ENCODE results near the gene LONRF3.
"Not testable (repeated sequence)": the region's sequence is repeated elsewhere in the genome, so short reads cannot be mapped to it uniquely, and the experiment has no call there.

The LONRF3 gene

DNA sequence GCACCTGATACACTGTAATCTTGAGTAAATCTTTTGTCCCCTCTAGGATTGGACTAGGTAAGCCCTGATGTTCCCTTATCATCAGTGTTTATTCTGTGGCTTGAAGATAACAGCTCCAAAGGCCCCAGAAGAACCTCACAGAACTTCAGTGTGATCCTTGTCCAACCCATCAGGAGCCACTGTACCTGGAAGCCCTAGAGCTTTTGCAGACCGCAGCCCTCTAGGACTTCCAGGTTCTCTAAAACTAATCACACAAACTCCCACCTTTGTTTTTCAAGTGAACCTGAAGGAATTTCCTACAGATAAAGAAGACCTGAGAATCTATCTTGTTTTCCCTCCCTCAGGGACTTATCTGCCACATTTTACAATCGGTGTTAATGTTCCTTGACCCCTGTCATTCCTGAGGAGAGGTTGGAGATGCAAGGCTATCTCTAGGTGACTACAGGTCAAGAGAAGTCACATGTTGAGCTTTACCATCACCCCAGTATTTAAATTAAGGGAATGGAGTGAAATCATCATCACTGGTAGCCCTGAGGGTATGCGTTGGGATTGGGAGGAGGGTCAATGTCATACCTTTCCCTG lies 32.9 kb downstream of the LONRF3 start:
- no peak for DNase-seq (ENCODE audit: low spot score in 2 of 2)
- Mint-ChIP-seq H3K36me3 (no peaks in the 10 kb centered on the region), H3K4me3 (no peak overlapping the region), H3K27me3 (peaks cover 2% of the 10 kb centered on the region), H3K4me1 (no peaks in the 10 kb centered on the region), H3K9me3 (no peaks in the 10 kb centered on the region), H3K27ac (no peak overlapping the region)
- ATAC-seq (ENCODE audit: low read depth), result no peak

DNA sequence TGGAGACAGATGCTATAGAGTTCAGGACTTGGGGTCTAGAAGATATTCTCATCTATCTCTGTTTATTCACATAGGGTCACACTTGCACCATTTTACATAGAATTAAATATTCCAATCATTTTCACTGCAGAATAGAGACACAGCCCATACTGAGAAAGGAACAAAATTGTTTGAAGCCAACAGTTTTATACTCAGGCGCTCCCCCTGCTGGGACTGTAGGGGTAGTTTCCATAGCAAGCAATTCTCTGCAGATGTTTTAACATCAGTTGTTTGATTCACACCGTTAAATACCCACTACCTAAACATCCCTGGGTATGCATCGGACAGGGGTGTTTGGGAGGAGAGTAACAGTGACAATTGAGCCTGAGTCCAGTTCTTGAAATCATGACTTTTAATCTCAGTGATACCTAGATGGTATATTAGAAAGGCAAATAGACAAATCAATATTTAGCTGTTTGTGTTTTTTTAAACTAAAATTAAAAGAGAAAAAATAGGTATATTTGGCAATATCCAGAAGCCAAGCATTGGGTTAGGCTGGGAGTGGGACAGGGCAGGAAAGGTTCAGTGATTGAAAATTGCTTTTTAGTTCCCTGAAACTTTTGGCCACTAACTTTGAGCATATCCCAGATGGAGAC lies 33.8 kb downstream of the LONRF3 start:
- no peaks in the 10 kb centered on the region for H3K9me3 Mint-ChIP-seq
- DNase-seq (ENCODE audit: low spot score in 2 of 2), result peak; percentile 18 to 40
- peak; percentile 49 for ATAC-seq (ENCODE audit: low read depth)
- H3K36me3 Mint-ChIP-seq, result no peaks in the 10 kb centered on the region
- H3K4me3 Mint-ChIP-seq, result no peak overlapping the region
- no peak overlapping the region for H3K27ac Mint-ChIP-seq
- no peaks in the 10 kb centered on the region for H3K27me3 Mint-ChIP-seq
- no peaks in the 10 kb centered on the region for H3K4me1 Mint-ChIP-seq

DNA sequence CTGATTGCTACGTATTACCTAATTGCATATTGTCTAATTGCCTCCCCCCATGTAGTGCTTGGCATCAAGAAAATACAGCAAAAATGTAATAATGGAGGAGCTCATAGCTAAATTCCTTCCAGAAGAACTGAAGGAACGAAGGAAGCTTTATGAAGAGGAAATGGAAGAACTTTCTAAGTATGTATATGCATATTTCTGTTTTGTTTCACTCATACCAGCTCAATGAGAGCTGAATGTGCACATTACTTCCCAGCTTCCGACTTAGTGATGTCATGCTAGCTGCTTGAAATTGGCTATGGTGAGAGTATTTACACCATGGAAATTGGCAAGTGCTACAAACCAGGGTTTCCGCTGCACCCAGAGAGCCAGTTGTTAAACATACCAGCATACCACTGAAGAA lies 34.7 kb downstream of the LONRF3 start:
- DNase-seq (ENCODE audit: low spot score in 2 of 2) (no peak), ATAC-seq (ENCODE audit: low read depth) (no peak)
- Mint-ChIP-seq H3K4me1 (peaks cover under 1% of the 10 kb centered on the region), H3K27ac (no peak overlapping the region), H3K4me3 (no peak overlapping the region), H3K9me3 (no peaks in the 10 kb centered on the region), H3K27me3 (no peaks in the 10 kb centered on the region), H3K36me3 (no peaks in the 10 kb centered on the region)

DNA sequence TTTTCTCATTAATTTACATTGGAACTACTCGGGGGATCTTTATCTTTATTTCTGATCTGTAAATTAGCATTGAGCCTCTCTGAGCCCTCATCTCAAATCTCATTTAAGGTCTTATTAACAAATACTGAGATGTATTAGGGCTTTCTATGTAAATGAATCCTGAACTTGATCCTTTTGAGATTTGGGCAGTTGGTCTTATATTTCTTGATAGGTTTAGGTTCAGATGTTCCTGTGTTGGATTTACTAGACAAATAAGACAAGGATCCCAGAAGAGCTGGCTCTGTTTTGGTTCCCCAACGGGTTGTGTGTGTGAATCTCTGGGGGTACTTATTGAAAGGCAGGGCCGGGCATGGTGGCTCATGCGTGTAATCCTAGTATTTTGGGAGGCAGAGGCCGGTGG lies 36.1 kb downstream of the LONRF3 start:
- Mint-ChIP-seq H3K36me3 (no peaks in the 10 kb centered on the region), H3K4me1 (peaks cover 11% of the 10 kb centered on the region), H3K27me3 (no peaks in the 10 kb centered on the region), H3K9me3 (no peaks in the 10 kb centered on the region), H3K4me3 (no peak overlapping the region), H3K27ac (no peak overlapping the region)
- ATAC-seq (ENCODE audit: low read depth) (no peak), DNase-seq (ENCODE audit: low spot score in 2 of 2) (no peak)

DNA sequence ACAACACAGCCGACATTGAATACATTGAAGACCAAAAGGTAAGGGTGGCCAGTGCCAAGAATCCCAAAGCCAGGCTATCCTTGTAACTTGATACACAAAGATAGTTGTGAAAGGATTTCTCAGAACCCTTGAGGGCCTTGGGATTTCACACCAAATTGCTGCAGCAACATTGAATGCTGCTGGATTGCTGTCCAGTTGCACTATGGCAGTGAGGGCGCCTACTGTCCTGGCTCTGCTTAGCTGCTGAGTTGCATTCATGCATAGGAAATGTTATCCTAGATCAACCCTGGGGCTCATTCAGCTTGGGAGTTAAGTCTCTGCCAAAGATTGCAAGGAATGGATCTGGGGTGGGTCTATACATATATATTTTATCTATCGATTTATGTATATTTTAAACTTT lies 38.7 kb downstream of the LONRF3 start:
- Mint-ChIP-seq H3K27ac (no peak overlapping the region), H3K4me3 (no peak overlapping the region), H3K9me3 (peaks cover 1% of the 10 kb centered on the region), H3K36me3 (peaks cover 2% of the 10 kb centered on the region), H3K27me3 (no peaks in the 10 kb centered on the region), H3K4me1 (peaks cover 16% of the 10 kb centered on the region)
- no peak for ATAC-seq (ENCODE audit: low read depth)
- no peak for DNase-seq (ENCODE audit: low spot score in 2 of 2)

DNA sequence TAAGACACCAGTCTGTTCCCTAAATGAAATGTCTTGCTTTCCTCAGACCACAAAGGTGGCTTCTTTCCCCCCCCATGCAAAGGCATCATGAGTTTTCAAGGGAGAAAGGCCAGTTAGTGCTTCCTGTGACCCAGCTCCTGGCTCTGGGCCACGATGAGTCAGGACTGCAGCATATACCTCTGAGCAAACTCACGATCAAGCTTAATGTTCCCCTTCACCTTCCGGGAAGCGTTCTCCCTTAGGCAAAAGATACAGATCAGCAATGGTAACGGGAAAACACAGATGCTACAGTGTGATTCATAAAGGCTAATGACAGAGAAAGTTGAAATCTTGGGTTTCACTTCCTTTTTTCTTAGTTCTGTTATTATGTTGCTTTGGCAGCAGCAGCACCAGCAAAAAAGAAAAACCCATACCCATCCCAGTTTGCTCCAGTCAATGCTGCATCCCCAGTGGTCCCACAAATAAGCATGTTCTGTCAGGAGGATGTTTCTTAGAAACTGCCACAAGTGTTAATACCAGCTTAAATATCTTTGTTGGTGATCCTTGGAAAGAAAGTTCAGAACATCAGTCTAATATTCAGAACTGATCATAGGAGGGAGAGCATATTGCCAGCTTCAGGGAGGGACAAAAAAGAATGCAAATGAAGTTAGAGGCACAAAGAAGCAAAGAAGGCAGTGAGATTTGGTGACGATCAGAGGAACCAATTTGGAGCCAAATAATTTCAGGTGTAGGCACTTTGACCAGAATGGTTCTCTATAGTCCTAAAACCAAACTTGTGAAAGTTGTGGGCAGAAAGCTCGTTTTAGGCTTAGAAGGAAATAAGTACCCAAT lies 41.2 kb downstream of the LONRF3 start:
- Mint-ChIP-seq H3K9me3 (peaks cover 3% of the 10 kb centered on the region), H3K27me3 (no peaks in the 10 kb centered on the region), H3K4me1 (peaks cover 21% of the 10 kb centered on the region), H3K27ac (peak overlapping the region; percentile 99), H3K4me3 (peak overlapping the region; percentile 64), H3K36me3 (peaks cover 6% of the 10 kb centered on the region)
- peak; percentile 19 to 32 for DNase-seq (ENCODE audit: low spot score in 2 of 2)
- ATAC-seq (ENCODE audit: low read depth), result peak; percentile 83

DNA sequence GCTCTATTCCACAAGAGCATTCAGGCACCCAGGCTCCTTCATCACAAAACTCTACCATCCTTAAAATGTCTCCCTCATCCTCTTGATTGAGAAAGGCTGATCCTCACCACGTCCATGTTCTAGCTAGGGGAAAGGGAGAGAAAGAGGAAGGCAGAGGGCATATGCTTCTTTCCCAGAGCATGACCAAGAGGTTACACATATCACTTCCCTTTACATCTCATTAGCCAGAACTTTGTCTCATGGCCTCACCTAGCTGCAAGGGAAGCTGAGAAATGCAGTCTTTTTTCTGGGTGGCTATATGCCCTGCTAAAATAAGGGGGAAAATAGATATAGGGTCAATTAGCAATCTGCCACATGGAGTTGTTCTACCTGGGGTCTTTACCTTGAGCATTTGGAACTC lies 42.7 kb downstream of the LONRF3 start:
- no peak overlapping the region for H3K4me3 Mint-ChIP-seq
- peaks cover 3% of the 10 kb centered on the region for H3K9me3 Mint-ChIP-seq
- peaks cover 6% of the 10 kb centered on the region for H3K36me3 Mint-ChIP-seq
- DNase-seq (ENCODE audit: low spot score in 2 of 2), result no peak
- H3K27ac Mint-ChIP-seq, result peak overlapping the region; percentile 99
- H3K27me3 Mint-ChIP-seq, result no peaks in the 10 kb centered on the region
- peaks cover 21% of the 10 kb centered on the region for H3K4me1 Mint-ChIP-seq
- no peak for ATAC-seq (ENCODE audit: low read depth)

DNA sequence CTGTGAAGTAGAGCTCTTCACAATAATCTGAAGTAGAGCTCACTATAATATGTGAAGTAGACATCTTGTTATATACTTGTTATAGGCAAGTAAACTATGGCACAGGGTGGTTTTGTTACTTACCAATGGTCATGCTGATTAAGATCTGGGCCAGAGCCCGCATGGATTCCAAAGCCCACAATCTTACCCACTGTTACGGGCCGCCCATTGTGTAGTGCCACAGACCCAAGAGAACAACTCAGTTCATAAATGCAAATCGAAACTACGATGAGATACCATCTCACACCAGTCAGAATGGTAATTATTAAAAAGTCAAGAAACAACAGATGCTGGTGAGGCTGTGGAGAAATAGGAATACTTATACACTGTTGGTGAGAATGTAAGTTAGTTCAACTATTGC lies 51.5 kb downstream of the LONRF3 start:
- DNase-seq (ENCODE audit: low spot score in 2 of 2) (no peak), ATAC-seq (ENCODE audit: low read depth) (no peak)
- no peaks in the 10 kb centered on the region for H3K4me1 Mint-ChIP-seq
- H3K27ac Mint-ChIP-seq, result no peak overlapping the region
- no peak overlapping the region for H3K4me3 Mint-ChIP-seq
- no peaks in the 10 kb centered on the region for H3K9me3 Mint-ChIP-seq
- H3K36me3 Mint-ChIP-seq, result peaks cover 1% of the 10 kb centered on the region
- H3K27me3 Mint-ChIP-seq, result no peaks in the 10 kb centered on the region

DNA sequence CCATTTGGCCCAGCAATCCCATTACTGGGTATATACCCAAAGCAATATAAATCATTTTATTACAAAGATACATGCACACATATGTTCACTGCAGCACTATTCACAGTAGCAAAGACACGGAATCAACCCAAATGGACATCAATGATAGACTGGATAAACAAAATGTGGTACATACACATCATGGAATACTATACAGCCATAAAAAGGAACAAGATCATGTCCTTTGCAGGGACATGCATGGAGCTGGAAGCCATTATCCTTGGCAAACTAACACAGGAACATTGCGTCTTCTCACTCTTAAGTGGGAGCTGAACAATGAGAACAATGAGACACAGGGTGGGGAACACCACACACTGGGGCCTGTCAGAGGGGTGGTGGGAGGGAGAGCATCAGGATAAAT lies 51.9 kb downstream of the LONRF3 start:
- not testable (repeated sequence) for H3K9me3 Mint-ChIP-seq; H3K4me1 Mint-ChIP-seq; H3K4me3 Mint-ChIP-seq; H3K27ac Mint-ChIP-seq; H3K27me3 Mint-ChIP-seq; H3K36me3 Mint-ChIP-seq; DNase-seq (ENCODE audit: low spot score in 2 of 2); ATAC-seq (ENCODE audit: low read depth)

DNA sequence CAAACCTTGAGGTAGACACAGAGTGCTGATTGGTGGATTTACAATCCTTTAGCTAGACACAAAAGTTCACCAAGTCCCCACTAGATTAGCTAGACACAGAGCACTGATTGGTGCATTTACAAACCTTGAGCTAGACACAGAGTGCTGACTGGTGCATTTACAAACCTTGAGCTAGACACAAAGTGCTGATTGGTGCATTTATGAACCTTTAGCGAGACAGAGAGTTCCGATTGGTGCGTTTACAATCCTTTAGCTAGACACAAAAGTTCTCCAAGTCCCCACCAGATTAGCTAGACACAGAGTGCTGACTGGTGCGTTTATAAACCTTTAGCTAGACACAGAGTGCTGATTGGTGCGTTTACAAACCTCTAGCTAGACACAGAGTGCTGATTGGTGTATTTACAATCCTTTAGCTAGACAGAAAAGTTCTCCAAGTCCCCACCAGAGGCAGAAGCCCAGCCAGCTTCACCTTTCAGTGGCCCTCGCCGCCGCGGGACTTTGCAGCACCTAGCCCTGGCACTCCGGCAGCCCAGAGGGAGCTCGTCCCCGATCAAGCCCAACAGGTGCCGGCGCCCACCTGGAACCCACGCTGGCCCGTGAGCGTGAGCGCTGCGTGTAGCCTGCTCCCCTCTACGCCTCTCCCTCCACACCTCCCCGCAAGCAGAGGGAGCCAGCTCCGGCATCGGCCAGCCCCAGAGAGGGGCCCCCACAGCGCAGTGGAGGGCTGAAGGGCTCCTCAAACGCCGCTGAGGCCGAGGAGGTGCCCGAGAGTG lies 53.7 kb downstream of the LONRF3 start:
- not testable (repeated sequence) for DNase-seq (ENCODE audit: low spot score in 2 of 2); H3K27me3 Mint-ChIP-seq; H3K4me1 Mint-ChIP-seq; H3K9me3 Mint-ChIP-seq; H3K27ac Mint-ChIP-seq; H3K4me3 Mint-ChIP-seq; ATAC-seq (ENCODE audit: low read depth); H3K36me3 Mint-ChIP-seq

DNA sequence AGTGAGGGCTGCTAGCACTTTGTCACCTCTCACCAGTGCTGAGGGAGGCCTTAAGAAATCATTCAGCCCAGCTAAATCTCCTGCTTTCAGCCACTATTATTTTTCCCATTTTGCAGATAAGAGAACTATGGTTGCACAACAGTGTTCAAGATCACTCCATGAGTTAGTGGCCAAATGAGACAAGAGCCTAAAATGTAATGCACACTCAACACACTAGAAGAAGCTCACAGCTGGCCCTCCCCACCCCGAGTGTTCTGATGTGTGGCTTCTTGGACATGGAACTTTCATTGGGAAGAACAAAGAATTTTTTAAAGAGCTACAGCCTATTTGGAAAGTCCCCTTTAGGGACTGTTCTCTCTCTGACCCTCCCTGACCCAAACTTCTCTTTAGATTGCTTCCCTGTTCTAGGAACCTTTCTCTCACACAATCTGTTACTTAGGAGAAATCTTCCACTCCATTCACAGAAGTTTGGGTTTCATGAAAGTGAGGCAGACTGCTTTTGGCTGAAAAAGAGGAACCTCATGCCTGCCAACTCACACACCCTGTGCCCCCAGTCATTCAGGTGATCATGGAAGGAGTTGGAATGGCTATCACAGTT lies 54.4 kb downstream of the LONRF3 start:
- no peak for DNase-seq (ENCODE audit: low spot score in 2 of 2)
- ATAC-seq (ENCODE audit: low read depth), result peak; percentile 37
- H3K27me3 Mint-ChIP-seq, result peaks cover 4% of the 10 kb centered on the region
- no peak overlapping the region for H3K27ac Mint-ChIP-seq
- H3K4me1 Mint-ChIP-seq, result no peaks in the 10 kb centered on the region
- H3K9me3 Mint-ChIP-seq, result no peaks in the 10 kb centered on the region
- H3K4me3 Mint-ChIP-seq, result no peak overlapping the region
- H3K36me3 Mint-ChIP-seq, result peaks cover 3% of the 10 kb centered on the region

DNA sequence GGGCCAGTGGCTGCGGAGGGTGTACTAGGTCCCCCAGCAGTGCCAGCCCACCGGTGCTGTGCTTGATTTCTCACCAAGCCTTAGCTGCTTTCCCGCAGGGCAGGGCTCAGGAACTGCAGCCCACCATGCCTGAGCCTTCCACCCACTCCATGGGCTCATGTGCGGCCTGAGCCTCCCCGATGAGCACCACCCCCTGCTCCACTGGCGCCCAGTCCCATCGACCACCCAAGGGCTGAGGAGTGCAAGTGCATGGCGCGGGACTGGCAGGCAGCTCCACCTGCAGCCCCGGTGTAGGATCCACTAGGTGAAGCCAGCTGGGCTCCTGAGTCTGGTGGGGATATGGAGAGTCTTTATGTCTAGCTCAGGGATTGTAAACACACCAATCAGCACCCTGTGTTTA lies 55.2 kb downstream of the LONRF3 start:
- not testable (repeated sequence) for H3K4me1 Mint-ChIP-seq; H3K36me3 Mint-ChIP-seq; H3K4me3 Mint-ChIP-seq; DNase-seq (ENCODE audit: low spot score in 2 of 2); H3K27ac Mint-ChIP-seq; H3K9me3 Mint-ChIP-seq; H3K27me3 Mint-ChIP-seq; ATAC-seq (ENCODE audit: low read depth)

DNA sequence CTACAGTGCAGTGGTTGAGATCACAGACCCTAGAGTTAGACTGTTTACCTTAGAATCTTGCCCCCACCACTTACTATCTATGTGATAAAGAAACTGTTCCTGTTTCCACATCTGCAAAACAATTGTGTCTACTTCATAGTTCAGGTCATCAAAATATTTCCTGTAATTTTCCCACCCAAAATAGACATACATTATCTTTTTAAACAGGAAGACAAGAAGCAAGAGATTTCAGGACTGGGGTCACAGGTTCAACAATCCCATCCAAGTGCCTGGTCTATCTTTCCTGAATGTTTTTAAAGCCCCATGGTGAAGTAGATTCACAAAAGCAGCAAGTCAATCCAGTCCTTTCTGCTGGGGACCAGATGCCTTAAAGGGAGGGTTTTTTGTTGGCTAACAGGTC lies 56.6 kb downstream of the LONRF3 start:
- peaks cover 2% of the 10 kb centered on the region for H3K36me3 Mint-ChIP-seq
- H3K9me3 Mint-ChIP-seq, result no peaks in the 10 kb centered on the region
- peaks cover 4% of the 10 kb centered on the region for H3K27me3 Mint-ChIP-seq
- no peak overlapping the region for H3K4me3 Mint-ChIP-seq
- no peaks in the 10 kb centered on the region for H3K4me1 Mint-ChIP-seq
- ATAC-seq (ENCODE audit: low read depth) (no peak), DNase-seq (ENCODE audit: low spot score in 2 of 2) (no peak)
- no peak overlapping the region for H3K27ac Mint-ChIP-seq

Data from memory B cell (primary cell).